Upper lobe of right lung (tissue), 1 donor: Measurements from ENCODE around the gene APLP2. TPM values are rescaled to one million over a fixed set of nuclear protein-coding genes. Genes with fewer than 3 reads are reported as not detected.

Source experiments
- ATAC-seq: fragments of 200-7000 bp; cut with Tn5 transposase; one replicate; pipeline ENCODE4 v1.9.1; 2020; ENCODE audit warnings: mild to moderate bottlenecking, moderate library complexity
- DNase-seq: peaks from one replicate; pipeline ENCODE4 v3.0.0-alpha.2; 2020
- H3K27ac ChIP-seq: fragments of 200-600 bp; one replicate; pipeline ENCODE4 v1.8.0; 2022
- H3K27me3 ChIP-seq: fragments of 200-600 bp; one replicate; pipeline ENCODE4 v1.8.0; 2022; ENCODE audit warnings: mild to moderate bottlenecking
- H3K36me3 ChIP-seq: fragments of 200-600 bp; one replicate; pipeline ENCODE4 v1.8.0; 2022
- H3K4me1 ChIP-seq: fragments of 200-600 bp; one replicate; pipeline ENCODE4 v1.8.0; 2022
- H3K4me3 ChIP-seq: fragments of 200-600 bp; one replicate; pipeline ENCODE4 v1.8.0; 2022; ENCODE audit warnings: mild to moderate bottlenecking
- H3K9me3 ChIP-seq: fragments of 200-600 bp; one replicate; pipeline ENCODE4 v1.8.0; 2022
- intact Hi-C: fragments of 100-400 bp; cut with DNase I; formaldehyde crosslinking; loops from one replicate; pipeline ENCODE4 v1.11.0; 2022
- total RNA-seq: library from RNA; stranded (reverse); fragmentation: NEBNext Ultra II Directional; extraction: Animal tissue kit (Norgen Biotek cat#: 25700); gene quantifications from one replicate; pipeline ENCODE4 v1.2.1, GENCODE V29; 2021
- TF ChIP-seq, protein P1 (sequence below): fragments of 200-600 bp; IDR thresholded peaks from one replicate; pipeline ENCODE4 v1.8.0; 2022; ENCODE audit warnings: antibody characterized with exemption
- donor health status: DM: no; HTN: yes; CAD: no; lungs with severe emphysema.

APLP2 gene
- total RNA-seq, 1 donor from 2014 or later = 726 TPM

DNA sequence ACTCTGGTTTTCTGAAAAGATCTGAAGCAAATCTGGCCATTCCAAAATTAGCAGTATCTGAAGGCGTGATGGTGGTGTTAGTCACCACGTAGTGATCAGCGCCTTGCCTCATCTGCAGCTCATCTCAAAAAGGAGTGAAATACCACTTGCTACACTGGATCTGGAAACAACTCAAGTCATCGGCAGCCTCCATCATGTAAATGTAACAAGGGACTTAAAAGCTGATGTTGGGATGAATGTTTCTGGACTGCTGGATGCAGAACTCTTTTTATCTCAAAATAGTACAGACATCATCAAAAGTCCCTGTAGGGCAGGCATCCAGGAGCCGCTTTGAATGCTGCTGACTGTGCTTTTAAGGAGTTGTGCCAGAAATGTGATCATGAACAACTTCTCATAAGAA lies 14.1 kb upstream of the APLP2 start:
- no peaks in the 10 kb centered on the region for H3K4me1 ChIP-seq
- TF ChIP-seq, protein P1, sequence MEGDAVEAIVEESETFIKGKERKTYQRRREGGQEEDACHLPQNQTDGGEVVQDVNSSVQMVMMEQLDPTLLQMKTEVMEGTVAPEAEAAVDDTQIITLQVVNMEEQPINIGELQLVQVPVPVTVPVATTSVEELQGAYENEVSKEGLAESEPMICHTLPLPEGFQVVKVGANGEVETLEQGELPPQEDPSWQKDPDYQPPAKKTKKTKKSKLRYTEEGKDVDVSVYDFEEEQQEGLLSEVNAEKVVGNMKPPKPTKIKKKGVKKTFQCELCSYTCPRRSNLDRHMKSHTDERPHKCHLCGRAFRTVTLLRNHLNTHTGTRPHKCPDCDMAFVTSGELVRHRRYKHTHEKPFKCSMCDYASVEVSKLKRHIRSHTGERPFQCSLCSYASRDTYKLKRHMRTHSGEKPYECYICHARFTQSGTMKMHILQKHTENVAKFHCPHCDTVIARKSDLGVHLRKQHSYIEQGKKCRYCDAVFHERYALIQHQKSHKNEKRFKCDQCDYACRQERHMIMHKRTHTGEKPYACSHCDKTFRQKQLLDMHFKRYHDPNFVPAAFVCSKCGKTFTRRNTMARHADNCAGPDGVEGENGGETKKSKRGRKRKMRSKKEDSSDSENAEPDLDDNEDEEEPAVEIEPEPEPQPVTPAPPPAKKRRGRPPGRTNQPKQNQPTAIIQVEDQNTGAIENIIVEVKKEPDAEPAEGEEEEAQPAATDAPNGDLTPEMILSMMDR = no peak
- no peak for ATAC-seq
- H3K27ac ChIP-seq = no peak overlapping the region
- no peaks in the 10 kb centered on the region for H3K36me3 ChIP-seq
- no peak for DNase-seq
- intact Hi-C loops = no loop called here
- no peaks in the 10 kb centered on the region for H3K9me3 ChIP-seq
- H3K27me3 ChIP-seq = no peaks in the 10 kb centered on the region
- H3K4me3 ChIP-seq = no peak overlapping the region

GRCh38 chr11:130061017-130061416 lies 8.7 kb upstream of the APLP2 start:
- H3K4me3 ChIP-seq = no peak overlapping the region
- DNase-seq = no peak
- TF ChIP-seq, protein P1 = no peak
- intact Hi-C loops = no loop called here
- no peaks in the 10 kb centered on the region for H3K27me3 ChIP-seq
- no peak for ATAC-seq
- no peaks in the 10 kb centered on the region for H3K4me1 ChIP-seq
- no peaks in the 10 kb centered on the region for H3K9me3 ChIP-seq
- no peak overlapping the region for H3K27ac ChIP-seq
- H3K36me3 ChIP-seq = no peaks in the 10 kb centered on the region

GRCh38 chr11:130062026-130062425 lies 7.7 kb upstream of the APLP2 start:
- Histone ChIP-seq H3K27ac (no peak overlapping the region), H3K4me1 (peaks cover 4% of the 10 kb centered on the region), H3K4me3 (no peak overlapping the region), H3K27me3 (no peaks in the 10 kb centered on the region), H3K9me3 (no peaks in the 10 kb centered on the region), H3K36me3 (no peaks in the 10 kb centered on the region)
- DNase-seq = no peak
- TF ChIP-seq, protein P1 = no peak
- intact Hi-C loops = no loop called here
- ATAC-seq = peak; percentile 36

DNA sequence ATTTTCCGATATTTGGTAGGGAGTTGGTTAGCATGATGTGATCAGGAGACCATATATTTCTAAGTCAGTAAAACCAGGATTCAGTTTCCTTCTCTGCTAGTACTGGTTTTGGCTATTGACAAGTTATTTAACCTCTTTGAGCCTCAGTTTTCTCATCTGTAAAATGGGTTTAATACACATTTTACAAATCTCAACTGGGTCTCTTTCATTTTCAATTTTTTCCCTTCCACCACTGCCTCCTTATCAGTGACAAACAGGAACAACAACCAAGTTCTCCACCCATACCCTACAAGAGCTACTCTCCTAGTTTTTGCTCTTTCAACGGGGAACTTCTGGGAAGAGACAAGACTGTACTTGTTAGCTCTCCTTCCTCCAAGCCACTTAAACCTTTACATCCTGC lies 6.2 kb upstream of the APLP2 start:
- Histone ChIP-seq H3K4me3 (no peak overlapping the region), H3K4me1 (peaks cover 7% of the 10 kb centered on the region), H3K36me3 (no peaks in the 10 kb centered on the region), H3K9me3 (no peaks in the 10 kb centered on the region), H3K27ac (no peak overlapping the region), H3K27me3 (no peaks in the 10 kb centered on the region)
- TF ChIP-seq, protein P1 = no peak
- DNase-seq (no peak), ATAC-seq (no peak)
- intact Hi-C loops = no loop called here

DNA sequence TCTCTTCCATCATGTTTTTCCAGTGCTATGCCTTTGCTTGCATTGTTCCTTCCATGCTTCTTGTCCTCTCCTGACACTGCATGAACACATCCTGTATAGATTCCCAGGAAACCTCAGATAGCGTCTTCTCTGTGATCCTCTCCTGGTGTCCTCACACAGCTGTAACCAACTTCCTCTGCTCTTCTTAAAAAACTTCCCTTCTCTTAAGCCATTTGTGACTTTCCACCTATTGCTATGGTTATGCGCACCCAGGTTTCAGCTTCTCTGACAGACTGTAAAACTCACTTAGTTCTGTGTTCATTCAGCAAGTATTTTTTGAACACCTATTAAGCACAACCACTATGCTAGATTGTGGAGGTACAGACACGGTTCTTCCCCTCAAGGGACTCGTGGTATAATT lies 5.1 kb upstream of the APLP2 start:
- Histone ChIP-seq H3K27ac (no peak overlapping the region), H3K4me3 (no peak overlapping the region), H3K27me3 (no peaks in the 10 kb centered on the region), H3K36me3 (no peaks in the 10 kb centered on the region), H3K4me1 (peaks cover 10% of the 10 kb centered on the region), H3K9me3 (no peaks in the 10 kb centered on the region)
- no peak for DNase-seq
- intact Hi-C loops = no loop called here
- TF ChIP-seq, protein P1 = no peak
- ATAC-seq = no peak

DNA sequence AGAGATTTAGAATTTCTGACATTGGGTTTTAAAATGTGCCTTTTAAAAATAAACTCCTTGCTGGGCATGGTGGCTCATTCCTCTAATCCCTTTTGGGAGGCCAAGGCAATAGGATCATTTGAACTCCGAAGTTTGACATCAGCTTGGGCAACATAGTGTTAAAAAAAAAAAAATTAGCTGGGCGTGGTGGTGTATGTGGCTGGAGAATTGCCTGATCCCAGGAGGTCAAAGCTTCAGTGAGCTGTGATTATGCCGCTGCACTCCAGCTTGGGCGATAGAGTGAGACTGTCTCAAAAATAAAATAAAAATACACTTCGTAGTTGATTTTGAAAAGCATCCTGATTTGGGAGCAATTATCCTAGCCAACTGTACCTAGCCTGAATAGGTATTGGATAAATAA lies 3.4 kb upstream of the APLP2 start:
- no peak for ATAC-seq
- Histone ChIP-seq H3K4me1 (peaks cover 10% of the 10 kb centered on the region), H3K9me3 (no peaks in the 10 kb centered on the region), H3K36me3 (no peaks in the 10 kb centered on the region), H3K27me3 (no peaks in the 10 kb centered on the region), H3K27ac (no peak overlapping the region), H3K4me3 (no peak overlapping the region)
- intact Hi-C loops = no loop called here
- TF ChIP-seq, protein P1 = no peak
- DNase-seq = no peak
